K562 (cell line): ENCODE data around the gene GATB. TPM values are rescaled to one million over a fixed set of nuclear protein-coding genes. Genes with fewer than 3 reads are reported as not detected.

ENCODE experiments used
- ATAC-seq: fragments of 200-7000 bp; cut with Tn5 transposase; 3 replicates; pipeline ENCODE4 v1.9.1; 2020; ENCODE audit warnings: moderate library complexity
- BruUV-seq: library from RNA; stranded (reverse); fragments of 400-500 nt; replicated peaks from 2 replicates; lab custom pipeline; 2021; lab: Mats Ljungman, UMichigan
- CTCF ChIA-PET: fragments of 300-600 bp; formaldehyde crosslinking; extraction: SDS; loops from one replicate; lab custom pipeline; 2021; ENCODE audit warnings: low intra/inter-chr PET ratio; lab: Yijun Ruan, JAX
- POLR2A ChIA-PET: fragments of 300-600, 350-650 bp; sonication (Branson Sonifier 250); formaldehyde crosslinking; extraction: SDS; loops from one replicate; lab custom pipeline; 2021; ENCODE audit warnings: antibody characterized with exemption, inconsistent platforms; lab: Yijun Ruan, JAX
- DNase-seq, 4 experiments: peaks; one replicate each; pipeline versions ENCODE4 v3.0.0 to v3.0.0-alpha.2; 2011 to 2018; ENCODE audit warnings: low spot score in 3 of 4, mixed read lengths in 3 of 4; ENCODE audit errors: extremely low read depth in 1 of 4
- FAIRE-seq: peaks from 2 replicates; lab custom pipeline; 2011; peaks lifted over from hg19 to GRCh38; lab: Jason Lieb, UNC
- H2AFZ ChIP-seq: 2 replicates; pipeline ENCODE4 v1.6.0; 2011; ENCODE audit warnings: low read depth, low read length, control low read depth, inconsistent platforms
- H3K27ac ChIP-seq: fragments of 200-600 bp; 3 replicates; pipeline ENCODE4 v1.8.0; 2011; ENCODE audit warnings: low read depth, mild to moderate bottlenecking, control low read depth, inconsistent platforms, low read length, moderate library complexity, mixed read lengths; ENCODE audit errors: extremely low read depth
- H3K27me3 ChIP-seq, 2 experiments: fragments of 300-600 bp in 1 of 2; 2 replicates in 1 of 2; 3 replicates in 1 of 2; pipeline versions ENCODE4 v1.6.0 to v1.8.0; 2011; ENCODE audit warnings: inconsistent platforms in 2 of 2, low read length in 2 of 2, mild to moderate bottlenecking in 1 of 2, mixed read lengths in 1 of 2, moderate library complexity in 1 of 2; ENCODE audit not compliant: control insufficient read depth in 2 of 2, insufficient read depth in 2 of 2
- H3K36me3 ChIP-seq: fragments of 300-600 bp; 3 replicates; pipeline ENCODE4 v1.8.0; 2011; ENCODE audit warnings: mild to moderate bottlenecking, low read length, inconsistent platforms; ENCODE audit not compliant: control insufficient read depth, insufficient read depth
- H3K4me1 ChIP-seq, 2 experiments: fragments of 200-600 bp in 1 of 2; replicated peaks in 1 of 2; 2 replicates in 1 of 2; 3 replicates in 1 of 2; pipeline versions ENCODE4 v1.5.1 to v1.8.0; 2011; ENCODE audit warnings: inconsistent platforms in 2 of 2, low read length in 2 of 2, mild to moderate bottlenecking in 1 of 2, mixed read lengths in 1 of 2, moderate library complexity in 1 of 2; ENCODE audit not compliant: control insufficient read depth in 2 of 2, insufficient read depth in 2 of 2
- H3K4me2 ChIP-seq: 2 replicates; pipeline ENCODE4 v1.6.1; 2011; ENCODE audit warnings: low read length, control low read depth, inconsistent platforms, mixed read lengths; ENCODE audit not compliant: insufficient read depth
- H3K4me3 ChIP-seq: fragments of 200-600 bp; sonication (generic), shearing (Covaris generic); 2 replicates; pipeline ENCODE4 v1.5.1; 2016; ENCODE audit warnings: control low read depth, inconsistent platforms
- H3K79me2 ChIP-seq: fragments of 200-600 bp; 3 replicates; pipeline ENCODE4 v1.8.0; 2011; ENCODE audit warnings: low read length, inconsistent platforms; ENCODE audit not compliant: control insufficient read depth, insufficient read depth
- H3K9ac ChIP-seq, 2 experiments: 2 replicates each; pipeline versions ENCODE4 v1.6.0 to v1.6.1; 2011; ENCODE audit warnings: low read depth in 2 of 2, low read length in 2 of 2, control low read depth in 1 of 2, inconsistent platforms in 1 of 2, mild to moderate bottlenecking in 1 of 2, mixed read lengths in 1 of 2; ENCODE audit not compliant: insufficient read depth in 1 of 2
- H3K9me1 ChIP-seq: one replicate; pipeline ENCODE4 v1.6.0; 2011; ENCODE audit warnings: inconsistent platforms, mild to moderate bottlenecking, low read length, moderate library complexity; ENCODE audit not compliant: control insufficient read depth, insufficient read depth
- H3K9me3 ChIP-seq: replicated peaks from 2 replicates; pipeline ENCODE4 v1.5.1; 2011; ENCODE audit warnings: low read depth, low read length, inconsistent platforms; ENCODE audit not compliant: control insufficient read depth, insufficient read depth
- H4K20me1 ChIP-seq: replicated peaks from 2 replicates; pipeline ENCODE4 v1.6.1; 2011; ENCODE audit warnings: low read length, inconsistent platforms, mixed read lengths; ENCODE audit not compliant: control insufficient read depth, insufficient read depth
- BRD9 ChIP-seq: fragments of 450-650 bp; IDR thresholded peaks from 2 replicates; pipeline ENCODE4 v1.6.1; 2018; ENCODE audit warnings: low read depth; ENCODE audit not compliant: partially characterized antibody
- C11orf30 ChIP-seq: fragments of 450-650 bp; IDR thresholded peaks from 2 replicates; pipeline ENCODE4 v1.6.1; 2016; ENCODE audit warnings: low read depth, mild to moderate bottlenecking
- CTBP1 ChIP-seq: fragments of 450-650 bp; IDR thresholded peaks from 2 replicates; pipeline ENCODE4 v1.6.1; 2016; ENCODE audit warnings: borderline replicate concordance
- HDAC6 ChIP-seq: IDR thresholded peaks from 2 replicates; pipeline ENCODE4 v1.6.1; 2012; ENCODE audit warnings: low read depth, mild to moderate bottlenecking, control low read depth, inconsistent platforms, low read length, moderate library complexity
- NR2C2 ChIP-seq, 2 experiments: fragments of 200-800 bp in 1 of 2; sonication (Bioruptor generic) in 1 of 2; sonication (generic) in 1 of 2; formaldehyde crosslinking in 1 of 2; IDR thresholded peaks; 2 replicates each; pipeline versions ENCODE4 v1.6.1 to v1.8.0; 2016 to 2022; ENCODE audit warnings: mild to moderate bottlenecking in 1 of 2, missing compliant biosample characterization in 1 of 2, missing genetic modification characterization in 1 of 2, missing genetic modification reagents in 1 of 2
- PCBP2 ChIP-seq: fragments of 200-400 bp; formaldehyde crosslinking; IDR thresholded peaks from 2 replicates; pipeline ENCODE4 v1.6.1; 2018; ENCODE audit warnings: low read length, low read depth, mild to moderate bottlenecking, moderate library complexity; ENCODE audit not compliant: poor library complexity, severe bottlenecking
- PHB2 ChIP-seq: fragments of 450-650 bp; IDR thresholded peaks from 2 replicates; pipeline ENCODE4 v1.6.1; 2017; ENCODE audit warnings: low read depth
- SAP30 ChIP-seq: fragments of 200-600 bp; sonication (generic); IDR thresholded peaks from 2 replicates; pipeline ENCODE4 v1.6.1; 2012; ENCODE audit warnings: borderline replicate concordance, low read depth, mild to moderate bottlenecking, moderate library complexity, low read length, control low read depth, inconsistent platforms; ENCODE audit not compliant: insufficient read depth, poor library complexity, severe bottlenecking
- ZFP91 ChIP-seq: sonication (generic); formaldehyde crosslinking; IDR thresholded peaks from 2 replicates; pipeline ENCODE4 v1.8.0; 2022; ENCODE audit warnings: mild to moderate bottlenecking, missing genetic modification reagents
- WGBS: fragments of 100-300 bp; shearing (Covaris generic); methylation state at CpG from one replicate; pipeline ENCODE4 v1.1.6; 2016; ENCODE audit warnings: low coverage, mixed read lengths; ENCODE audit not compliant: insufficient coverage; ENCODE audit errors: missing lambda C conversion rate; 5-methylcytosine and 5-hydroxymethylcytosine counted together
- in situ Hi-C: fragments of 300-500 bp; cut with MboI; formaldehyde crosslinking; loops from 4 replicates; pipeline ENCODE4 v1.15.0; 2018; ENCODE audit warnings: inconsistent platforms, mixed read lengths
- intact Hi-C: fragments of 100-400 bp; cut with micrococcal nuclease; formaldehyde crosslinking; loops from 2 replicates; pipeline ENCODE4 v1.14.2; 2022
- polyA plus RNA-seq, 8 experiments: library from polyadenylated mRNA; depleted of rRNA in 4 of 8; stranded (reverse) in 5 of 8; unstranded in 3 of 8; fragments of >200 nt; fragmentation: Nextera tagmentation in 2 of 8; fragmentation: Illumina TruSeq in 1 of 8; extraction: Ambion mirVana in 2 of 8; extraction: Trizol in 1 of 8; gene quantifications; 2 replicates each; pipeline versions ENCODE4 v1.2.1 to v1.2.3, GENCODE V29; 2011 to 2014; ENCODE audit warnings: inconsistent platforms in 1 of 8, missing spikeins in 1 of 8
- total RNA-seq, 7 experiments: library from RNA; depleted of rRNA in 6 of 7; stranded (reverse); fragments of >200 nt in 6 of 7; fragmentation: Illumina TruSeq in 2 of 7; extraction: Trizol in 2 of 7; gene quantifications; 2 replicates each; pipeline versions ENCODE4 v1.2.1 to v1.2.3, GENCODE V29; 2011 to 2021; ENCODE audit warnings: low replicate concordance in 1 of 7

Gene GATB
- total and polyA plus RNA-seq, 9 of the 15 experiments (the other 6 are each of a cell fraction or from before 2014, with no cell fraction given), result 15.3 to 31.8 (median 26.2) TPM

GRCh38 chr4:151670843-151671242, 90.0 kb downstream of the GATB start:
- H2AFZ ChIP-seq, result no peak overlapping the region
- H3K79me2 ChIP-seq, result no peaks in the 10 kb centered on the region
- in situ Hi-C loops, result no loop called here
- no peak overlapping the region for H3K27ac ChIP-seq
- ChIA-PET CTCF (no interaction called here), POLR2A (interaction anchor here (0.6 kb wide), 1 partner anchor 100 kb away, joined by 3 read pairs; no protein-coding TSS in a partner anchor)
- no peak for DNase-seq
- TF ChIP-seq PHB2, result no peak
- no peak for TF ChIP-seq NR2C2 (CRISPR knock-in tag; IDR thresholded peaks at IDR 0.05)
- TF ChIP-seq NR2C2 (tag; IDR thresholded peaks at IDR 0.05), result no peak
- no peak for TF ChIP-seq ZFP91
- TF ChIP-seq BRD9, result no peak
- no peak for TF ChIP-seq C11orf30
- no peak for TF ChIP-seq SAP30
- no peak for TF ChIP-seq HDAC6
- TF ChIP-seq CTBP1, result no peak
- no peak for TF ChIP-seq PCBP2
- no peaks in the 10 kb centered on the region for H3K36me3 ChIP-seq
- no peak for ATAC-seq
- H3K27me3 ChIP-seq, result no peaks in the 10 kb centered on the region; a peak in 1 of 5 replicates
- H3K9me1 ChIP-seq, result no peaks in the 10 kb centered on the region
- H3K9ac ChIP-seq, result no peak overlapping the region
- H3K4me3 ChIP-seq, result no peak overlapping the region
- H3K4me2 ChIP-seq, result no peak overlapping the region
- peaks cover 6% of the 10 kb centered on the region; the same call in 1 of the 2 replicates for H4K20me1 ChIP-seq
- peaks cover 14 to 27% of the 10 kb centered on the region in 2 experiments for H3K4me1 ChIP-seq
- no TSS peak for BruUV-seq
- WGBS, result 76% methylated on average over 4 of the region's 5 CpGs
- FAIRE-seq, result no peak
- intact Hi-C loops, result loop anchor here (5.0 kb wide), 1 partner anchor 91 kb away; the partner anchor contains the start of gene GATB
- no peaks in the 10 kb centered on the region for H3K9me3 ChIP-seq
